ENCODE data around the gene TMEM184B.
A peak's percentile ranks its signal among the peaks of the same experiment; 100 is the strongest.

Gene TMEM184B

DNA sequence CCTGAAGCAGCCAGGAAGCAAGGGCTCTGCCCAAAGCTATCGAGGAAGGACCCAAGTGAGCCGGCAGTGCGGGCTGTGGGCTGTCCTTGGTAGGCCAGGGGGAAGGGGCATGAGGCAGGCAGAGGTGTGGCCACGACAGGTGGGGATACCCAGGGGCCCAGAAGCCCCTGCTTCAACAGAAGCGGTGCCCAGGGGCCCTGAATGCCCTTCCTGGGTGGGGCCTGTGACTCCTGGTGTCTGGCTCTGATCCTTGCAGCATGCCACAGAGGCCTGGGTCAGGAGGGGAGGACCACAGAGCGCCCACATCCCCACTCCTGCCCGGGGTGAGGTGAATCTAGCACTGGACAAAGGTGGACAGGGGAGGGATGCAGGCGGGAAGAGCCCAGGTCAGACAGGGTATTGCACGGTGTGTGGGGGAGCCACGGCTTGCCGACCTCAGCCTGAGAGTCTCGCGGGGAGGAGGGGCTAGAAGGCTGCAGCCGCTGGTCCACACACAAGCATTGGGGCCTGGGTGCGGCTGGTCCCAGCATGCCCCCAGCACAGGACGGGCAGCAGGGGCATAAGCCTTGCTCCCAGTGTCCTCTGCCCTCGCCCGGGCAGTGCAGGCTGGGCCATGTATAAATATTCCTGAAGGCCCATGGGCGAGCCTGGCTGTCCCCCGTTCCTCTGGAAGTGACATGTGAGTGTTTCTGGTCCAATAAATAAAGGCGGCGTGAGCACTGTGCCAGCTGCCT, 52.0 kb downstream of the TMEM184B start:
- Histone ChIP-seq H3K36me3 (peaks cover 14 to 62% (median 41%) of the 10 kb centered on the region in 3 donors), H3K27me3 (no peaks in the 10 kb centered on the region), H3K4me3 (no peak overlapping the region), H3K27ac (peak overlapping the region; percentile 86 to 92), H3K4me1 (peaks cover 10 to 52% (median 35%) of the 10 kb centered on the region in 4 donors), H3K9me3 (no peaks in the 10 kb centered on the region)
- TF ChIP-seq, protein P1, sequence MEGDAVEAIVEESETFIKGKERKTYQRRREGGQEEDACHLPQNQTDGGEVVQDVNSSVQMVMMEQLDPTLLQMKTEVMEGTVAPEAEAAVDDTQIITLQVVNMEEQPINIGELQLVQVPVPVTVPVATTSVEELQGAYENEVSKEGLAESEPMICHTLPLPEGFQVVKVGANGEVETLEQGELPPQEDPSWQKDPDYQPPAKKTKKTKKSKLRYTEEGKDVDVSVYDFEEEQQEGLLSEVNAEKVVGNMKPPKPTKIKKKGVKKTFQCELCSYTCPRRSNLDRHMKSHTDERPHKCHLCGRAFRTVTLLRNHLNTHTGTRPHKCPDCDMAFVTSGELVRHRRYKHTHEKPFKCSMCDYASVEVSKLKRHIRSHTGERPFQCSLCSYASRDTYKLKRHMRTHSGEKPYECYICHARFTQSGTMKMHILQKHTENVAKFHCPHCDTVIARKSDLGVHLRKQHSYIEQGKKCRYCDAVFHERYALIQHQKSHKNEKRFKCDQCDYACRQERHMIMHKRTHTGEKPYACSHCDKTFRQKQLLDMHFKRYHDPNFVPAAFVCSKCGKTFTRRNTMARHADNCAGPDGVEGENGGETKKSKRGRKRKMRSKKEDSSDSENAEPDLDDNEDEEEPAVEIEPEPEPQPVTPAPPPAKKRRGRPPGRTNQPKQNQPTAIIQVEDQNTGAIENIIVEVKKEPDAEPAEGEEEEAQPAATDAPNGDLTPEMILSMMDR (IDR thresholded peaks at IDR 0.05), result no peak
- no peak for DNase-seq
- intact Hi-C loops (cut with DNase I; ENCODE audit: low total_unique reads), result no loop called here

DNA sequence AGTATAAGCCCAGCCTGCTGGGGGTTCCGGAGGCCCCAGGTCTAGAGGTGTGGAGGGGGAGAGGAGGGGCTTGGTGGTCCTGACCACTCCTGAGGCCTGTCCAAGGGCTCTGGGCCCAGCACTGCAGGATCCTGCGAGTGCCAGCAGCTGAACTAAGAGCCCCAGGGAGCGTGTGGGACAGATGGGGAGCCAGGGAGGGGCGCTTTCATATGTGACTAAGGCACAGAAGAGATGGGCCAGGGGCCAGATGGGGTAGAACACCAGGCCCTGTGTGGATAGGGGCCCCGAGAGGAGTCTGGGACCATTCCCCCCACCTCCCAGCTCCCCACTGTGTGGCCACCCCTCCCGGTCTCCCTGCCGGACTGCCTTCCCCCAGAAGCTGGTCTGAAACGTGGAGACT, 52.6 kb downstream of the TMEM184B start:
- intact Hi-C loops (cut with DNase I; ENCODE audit: low total_unique reads), result no loop called here

DNA sequence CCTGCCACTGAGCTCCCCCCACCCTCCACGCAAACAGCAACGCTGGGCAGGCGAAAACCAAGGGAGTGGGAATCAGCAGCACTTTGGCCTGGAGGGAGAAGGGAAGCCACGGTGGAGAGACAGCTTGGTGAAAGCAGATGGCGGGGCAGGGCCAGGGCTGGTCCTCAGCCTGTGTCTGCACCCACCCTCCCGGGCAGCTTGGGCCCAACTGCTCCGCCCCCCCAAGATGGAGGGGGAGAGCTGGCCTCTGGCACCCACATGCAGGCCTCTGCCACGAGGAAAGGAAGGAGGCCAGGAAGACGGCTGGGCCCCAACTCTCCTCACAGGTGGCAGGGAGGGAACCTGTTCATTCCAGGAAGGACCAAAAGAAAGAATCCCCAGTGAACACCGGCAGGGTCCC, 53.2 kb downstream of the TMEM184B start:
- no peak for DNase-seq
- Histone ChIP-seq H3K27me3 (no peaks in the 10 kb centered on the region), H3K27ac (peak overlapping the region; percentile 86 to 92), H3K4me1 (peaks cover 10 to 62% (median 40%) of the 10 kb centered on the region in 4 donors), H3K4me3 (no peak overlapping the region), H3K9me3 (no peaks in the 10 kb centered on the region), H3K36me3 (peaks cover 3 to 60% (median 34%) of the 10 kb centered on the region in 3 donors)
- intact Hi-C loops (cut with DNase I; ENCODE audit: low total_unique reads), result no loop called here
- TF ChIP-seq, protein P1 (IDR thresholded peaks at IDR 0.05), result no peak

More for the DNA sequence above, 52.6 kb downstream of the TMEM184B start:
- H3K4me3 ChIP-seq, result no peak overlapping the region
- H3K4me1 ChIP-seq, result peaks cover 10 to 56% (median 35%) of the 10 kb centered on the region in 4 donors
- DNase-seq, result no peak
- no peaks in the 10 kb centered on the region for H3K9me3 ChIP-seq
- no peaks in the 10 kb centered on the region for H3K27me3 ChIP-seq
- peaks cover 9 to 60% (median 34%) of the 10 kb centered on the region in 3 donors for H3K36me3 ChIP-seq
- peak overlapping the region; percentile 86 to 92 for H3K27ac ChIP-seq
- TF ChIP-seq, protein P1 (IDR thresholded peaks at IDR 0.05), result no peak

DNA sequence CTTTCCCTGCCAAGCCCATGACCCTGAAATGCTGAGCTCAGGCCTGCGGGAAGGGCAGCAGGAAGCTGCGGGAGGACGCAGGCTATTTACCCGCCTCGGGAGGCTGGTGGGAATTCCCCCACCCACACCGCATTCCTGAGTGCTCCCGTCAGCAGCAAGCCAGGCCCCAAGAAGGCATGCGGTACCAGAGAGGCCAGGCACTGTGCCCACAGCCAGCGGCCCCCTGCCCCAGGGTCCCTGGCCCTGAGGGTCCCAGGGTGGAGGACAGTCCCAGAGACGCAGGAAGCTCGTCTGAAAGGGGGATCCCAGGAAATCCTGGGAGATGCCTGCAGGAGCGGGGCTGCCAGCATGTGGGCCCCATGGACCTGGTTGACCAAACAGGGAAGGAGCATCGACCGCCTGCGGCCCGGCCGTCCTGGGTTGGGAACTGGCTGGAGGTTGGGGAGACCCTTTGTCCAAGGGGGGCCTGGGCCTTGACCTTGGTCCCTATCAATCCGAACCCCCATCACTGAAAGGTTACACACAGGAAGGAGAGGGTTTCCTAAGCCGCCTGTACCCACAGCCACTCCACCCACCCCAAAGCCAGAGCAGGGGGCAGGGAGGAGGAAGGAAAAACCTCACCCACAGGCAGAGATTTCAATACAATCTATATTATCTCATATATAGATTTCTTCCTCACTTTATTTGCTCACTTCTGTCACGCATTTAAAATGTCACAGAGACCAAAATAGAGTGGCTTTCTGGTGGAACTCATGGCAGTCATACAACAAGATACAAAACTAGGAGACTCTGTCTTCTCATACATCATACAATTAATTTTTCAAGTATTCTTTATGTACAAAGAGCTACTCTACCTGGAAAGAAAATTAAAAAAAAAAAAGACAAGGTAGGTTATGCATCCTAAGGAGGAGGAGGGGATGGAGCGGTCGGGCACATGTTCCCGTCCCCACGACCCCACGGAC, 53.9 kb downstream of the TMEM184B start:
- peak overlapping the region; percentile 86 to 92 for H3K27ac ChIP-seq
- peaks cover 10 to 68% (median 46%) of the 10 kb centered on the region in 4 donors for H3K4me1 ChIP-seq
- TF ChIP-seq, protein P1 (IDR thresholded peaks at IDR 0.05), result no peak
- H3K4me3 ChIP-seq, result no peak overlapping the region
- intact Hi-C loops (cut with DNase I; ENCODE audit: low total_unique reads), result no loop called here
- peaks cover 0 to 56% (median 30%) of the 10 kb centered on the region in 3 donors for H3K36me3 ChIP-seq
- no peaks in the 10 kb centered on the region for H3K27me3 ChIP-seq
- peak; percentile 77 to 92 for DNase-seq
- no peaks in the 10 kb centered on the region for H3K9me3 ChIP-seq

DNA sequence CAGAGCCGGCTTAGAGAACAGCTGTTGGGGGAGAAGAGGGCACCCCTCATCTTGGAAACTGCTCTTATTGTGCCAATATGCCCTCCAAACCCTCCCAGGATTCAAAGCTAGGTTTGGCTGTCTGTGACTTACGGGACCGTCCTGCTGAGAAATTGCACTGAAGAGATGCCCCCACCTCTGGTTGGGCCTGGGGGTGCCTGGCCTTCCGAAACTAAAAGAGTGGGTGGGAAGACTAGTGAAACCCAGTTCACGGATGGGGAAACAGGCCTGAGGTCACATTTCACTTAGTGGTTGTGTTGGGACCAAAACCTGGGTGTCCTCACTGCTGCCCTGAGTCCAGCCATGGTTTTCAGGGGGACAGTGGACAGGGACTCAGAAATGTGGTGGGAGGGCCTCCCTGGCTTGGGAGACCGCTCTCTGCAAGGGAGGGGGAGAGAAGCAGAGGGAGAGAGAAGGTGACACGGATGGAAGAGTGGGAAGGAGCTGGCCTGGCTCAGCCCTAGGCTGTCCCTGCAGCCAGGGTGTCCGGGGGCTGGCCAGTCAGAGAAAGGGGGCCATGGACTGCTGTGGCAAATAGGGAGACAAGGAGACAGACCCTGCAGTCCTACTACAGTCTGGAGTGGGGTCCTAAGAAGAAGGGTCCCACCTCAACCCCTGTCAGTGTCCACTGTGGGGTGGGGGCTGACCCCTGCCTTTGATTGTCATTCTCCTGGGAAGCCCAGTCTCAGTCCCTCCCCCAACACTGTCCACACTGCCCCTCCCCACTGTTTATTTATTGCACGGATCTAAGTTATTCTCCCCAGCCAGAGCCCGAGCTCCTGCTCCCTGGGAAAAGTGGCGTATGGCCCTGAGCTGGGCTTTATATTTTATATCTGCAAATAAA, 57.4 kb downstream of the TMEM184B start:
- no peak for DNase-seq
- Histone ChIP-seq H3K4me3 (no peak overlapping the region), H3K36me3 (peaks cover 0 to 22% (median 8%) of the 10 kb centered on the region in 3 donors), H3K4me1 (peaks cover 10 to 49% (median 44%) of the 10 kb centered on the region in 4 donors), H3K27me3 (no peaks in the 10 kb centered on the region), H3K27ac (peak overlapping the region; percentile 33 to 64), H3K9me3 (no peaks in the 10 kb centered on the region)
- intact Hi-C loops (cut with DNase I; ENCODE audit: low total_unique reads), result no loop called here
- TF ChIP-seq, protein P1 (IDR thresholded peaks at IDR 0.05), result no peak

Data from tibial artery (tissue), 4 donors.